A549 (cell line): ENCODE data around the gene MUC5B.

Experiments used
- CEBPB ChIP-seq, 2 experiments: fragments of >200 bp in 1 of 2; sonication (Bioruptor Twin) in 1 of 2; formaldehyde crosslinking in 1 of 2; IDR thresholded peaks; 2 replicates each; pipeline ENCODE4 v1.6.1; 2012 to 2016
- CTCF ChIP-seq: fragments of >200 bp; sonication (Bioruptor Twin); formaldehyde crosslinking; IDR thresholded peaks from 3 replicates; pipeline ENCODE4 v1.5.1; 2016
- EP300 ChIP-seq, 2 experiments: fragments of >200 bp; sonication (Bioruptor Twin); formaldehyde crosslinking; IDR thresholded peaks; 2 replicates in 1 of 2; 3 replicates in 1 of 2; pipeline ENCODE4 v1.6.1; 2016 to 2017
- ESRRA ChIP-seq: fragments of 150-350 bp; IDR thresholded peaks from 2 replicates; pipeline ENCODE4 v1.6.1; 2014; ENCODE audit warnings: mild to moderate bottlenecking, low read length, borderline replicate concordance
- HOXA7 ChIP-seq: fragments of 250-450 bp; sonication (Bioruptor Pico); IDR thresholded peaks from 2 replicates; pipeline ENCODE4 v1.5.0; 2020; ENCODE audit warnings: mild to moderate bottlenecking, moderate library complexity
- HOXB5 ChIP-seq: fragments of 250-450 bp; sonication (Bioruptor Pico); IDR thresholded peaks from 2 replicates; pipeline ENCODE4 v1.5.0; 2020; ENCODE audit warnings: mild to moderate bottlenecking, moderate library complexity
- JUNB ChIP-seq: fragments of >200 bp; sonication (Bioruptor Twin); formaldehyde crosslinking; IDR thresholded peaks from 2 replicates; pipeline ENCODE4 v1.6.1; 2016
- POLR2A ChIP-seq: IDR thresholded peaks from 2 replicates; pipeline ENCODE4 v1.6.1; 2012; ENCODE audit warnings: mild to moderate bottlenecking, low read length
- SMC3 ChIP-seq: fragments of >200 bp; sonication (Bioruptor Twin); formaldehyde crosslinking; IDR thresholded peaks from 3 replicates; pipeline ENCODE4 v1.6.1; 2018; ENCODE audit warnings: inconsistent platforms

- TF ChIP-seq CTCF (no peak), JUNB (no peak), POLR2A (no peak), HOXA7 (CRISPR knock-in tag) (no peak), CEBPB (IDR thresholded peaks at IDR 0.05) (no peak), SMC3 (no peak), EP300 (IDR thresholded peaks at IDR 0.05) (no peak), ESRRA (no peak), HOXB5 (CRISPR knock-in tag) (no peak)
These were observed 16.2 kb upstream of the MUC5B start for GRCh38 chr11:1206391-1207271.
